ENCODE results near the gene ITGA7.

The ITGA7 gene

GRCh38 chr12:55733858-55734257 lies 26.2 kb upstream of the ITGA7 start:
- DNase-seq (ENCODE audit: low read depth): no peak

GRCh38 chr12:55733021-55733555 lies 25.4 kb upstream of the ITGA7 start:
- no peak for DNase-seq (ENCODE audit: low read depth)

DNA sequence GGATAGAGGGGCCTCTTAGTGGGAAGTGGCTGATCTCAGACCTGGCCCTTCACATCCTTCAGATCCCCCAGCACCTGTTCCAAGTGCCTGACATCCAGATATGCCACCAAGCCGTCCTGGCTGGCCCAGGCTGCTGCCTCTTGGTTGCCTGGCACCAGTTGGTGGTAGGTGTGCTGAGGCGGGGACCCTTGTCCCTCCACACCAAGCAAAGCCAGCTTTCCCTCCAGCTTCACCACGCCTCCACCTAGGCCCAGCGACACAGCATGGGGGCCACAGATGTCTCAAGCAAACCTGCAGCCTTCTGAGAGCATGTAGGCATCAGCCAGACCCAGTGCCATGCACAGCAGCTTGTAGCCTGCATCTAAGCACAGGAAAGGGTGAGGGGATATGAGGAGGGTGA lies 24.6 kb upstream of the ITGA7 start:
- DNase-seq (ENCODE audit: low read depth): no peak

GRCh38 chr12:55729819-55730818 lies 22.4 kb upstream of the ITGA7 start:
- DNase-seq (ENCODE audit: low read depth): peak; percentile 68

GRCh38 chr12:55728939-55729818 lies 21.5 kb upstream of the ITGA7 start, which contains the start of gene CD63:
Gene CD63, minus strand, starts transcription at chr12:55729009. Its CDS starts 668 bp downstream, at chr12:55728341.
- DNase-seq (ENCODE audit: low read depth): peak; percentile 97

DNA sequence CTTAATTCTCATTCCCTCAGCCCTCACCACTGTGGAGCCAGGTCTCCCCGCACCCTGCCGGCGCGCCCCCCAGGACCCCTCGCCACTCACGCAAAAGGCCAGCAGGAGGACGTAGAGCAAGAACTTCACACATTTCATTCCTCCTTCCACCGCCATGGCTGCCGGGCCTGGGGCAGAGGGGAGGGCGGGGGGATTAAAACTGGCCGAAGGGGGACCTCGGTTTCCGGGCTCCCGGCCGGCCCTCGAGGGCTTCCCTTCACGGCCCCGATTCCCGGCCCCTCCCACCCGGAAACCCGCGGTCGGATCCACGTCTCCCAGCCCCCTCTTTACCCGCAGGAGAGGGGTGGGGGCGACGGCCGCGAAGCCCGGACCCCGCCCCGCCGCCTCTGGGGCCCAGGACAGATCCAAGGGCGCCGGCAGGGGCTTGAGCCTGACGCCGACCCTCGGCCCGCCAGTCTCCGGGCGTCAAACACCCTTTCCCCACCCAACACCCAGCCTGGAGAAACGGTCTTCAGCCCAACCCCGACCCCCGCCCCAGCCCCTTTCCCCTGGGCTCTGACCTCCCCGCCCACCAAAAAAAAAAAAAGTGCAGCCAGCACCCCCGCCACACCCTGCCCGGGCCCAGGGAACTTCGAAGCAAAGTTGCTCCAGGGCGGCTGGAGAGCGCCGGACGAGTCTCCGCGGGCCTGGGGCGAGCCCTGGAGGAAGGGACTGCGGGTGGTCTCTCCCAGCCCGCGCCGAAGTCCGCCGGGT lies 20.7 kb upstream of the ITGA7 start:
- peak; percentile 62 for DNase-seq (ENCODE audit: low read depth)

DNA sequence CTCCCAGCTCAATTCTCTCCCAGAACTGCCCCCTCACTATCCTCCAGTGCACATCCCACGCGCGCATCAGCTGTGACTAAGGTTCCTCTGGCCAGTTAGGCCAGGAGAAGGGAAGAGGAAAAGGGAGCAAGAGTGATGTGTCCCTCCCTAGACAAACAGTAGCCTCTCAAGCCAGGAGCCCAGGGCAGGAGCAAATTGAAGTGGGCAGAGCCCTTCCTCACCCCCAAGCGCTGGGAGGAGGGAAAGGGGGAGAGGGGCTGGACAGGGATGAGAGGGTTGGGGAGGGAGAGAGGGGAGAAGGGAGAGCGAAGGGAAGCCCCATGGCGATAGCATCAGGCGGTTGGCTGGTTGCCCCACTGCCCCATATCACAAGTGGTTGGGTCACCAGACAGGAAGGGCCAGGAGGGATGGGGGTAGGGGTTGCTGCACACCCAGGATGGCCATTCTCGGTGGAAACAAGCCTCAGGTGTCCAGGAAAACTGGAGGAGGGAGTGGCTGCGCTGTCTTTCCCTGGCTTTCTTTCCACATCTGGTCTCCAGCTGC lies 20.0 kb upstream of the ITGA7 start:
- DNase-seq (ENCODE audit: low read depth): peak; percentile 79

DNA sequence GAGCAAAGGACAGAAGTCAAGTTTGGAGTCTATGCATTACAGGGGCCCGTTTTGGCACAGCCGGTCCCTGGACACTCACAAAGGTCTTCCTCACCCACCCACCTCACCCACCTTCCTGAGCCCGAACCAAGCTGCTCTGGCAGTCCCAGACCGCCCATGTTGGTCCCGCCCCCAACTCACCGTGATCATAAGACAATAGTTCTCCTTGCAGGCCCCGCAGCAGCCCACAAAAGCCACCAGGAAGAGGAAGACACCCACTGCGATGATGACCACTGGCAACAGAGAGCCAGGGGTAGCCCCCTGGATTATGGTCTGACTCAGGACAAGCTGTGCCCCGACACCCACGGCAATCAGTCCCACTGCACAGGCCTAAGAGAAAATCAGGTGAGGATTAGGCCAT lies 19.3 kb upstream of the ITGA7 start:
- no peak for DNase-seq (ENCODE audit: low read depth)

DNA sequence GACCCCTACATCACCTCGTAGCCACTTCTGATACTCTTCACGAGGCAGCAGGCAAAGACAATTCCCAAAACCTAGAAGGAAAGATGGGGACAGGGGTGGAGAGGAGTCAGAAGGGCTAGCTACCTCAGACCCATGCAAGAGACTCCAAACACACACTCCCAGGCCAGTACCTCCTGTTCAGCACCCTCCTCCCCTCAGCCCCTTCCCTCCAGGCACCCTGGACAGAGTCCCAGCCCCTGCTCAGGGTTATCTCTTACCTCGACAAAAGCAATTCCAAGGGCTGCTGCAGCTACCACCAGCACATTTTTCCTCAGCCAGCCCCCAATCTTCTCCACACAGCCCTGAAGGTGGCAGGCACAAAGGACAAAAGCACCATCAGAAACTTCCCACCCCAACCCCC lies 17.9 kb upstream of the ITGA7 start:
- no peak for DNase-seq (ENCODE audit: low read depth)

DNA sequence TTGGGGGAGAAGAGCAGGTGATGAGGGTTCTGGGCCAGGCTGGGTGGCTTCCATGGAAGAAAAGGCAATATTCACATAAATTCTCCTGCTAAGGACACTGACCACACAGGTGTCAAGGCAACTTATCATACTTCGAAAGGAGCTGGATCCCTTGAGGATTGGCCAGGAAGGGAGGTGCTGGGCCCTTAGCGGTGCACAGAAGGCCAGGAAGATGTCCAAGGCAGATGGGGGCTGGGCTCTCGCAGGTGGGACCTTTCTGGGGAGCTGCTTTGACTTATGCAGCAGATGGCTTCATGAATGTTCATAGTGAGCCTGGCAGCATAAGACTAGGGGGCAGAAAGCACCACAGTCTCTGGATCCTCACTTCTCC lies 17.2 kb upstream of the ITGA7 start:
- DNase-seq (ENCODE audit: low read depth): no peak

DNA sequence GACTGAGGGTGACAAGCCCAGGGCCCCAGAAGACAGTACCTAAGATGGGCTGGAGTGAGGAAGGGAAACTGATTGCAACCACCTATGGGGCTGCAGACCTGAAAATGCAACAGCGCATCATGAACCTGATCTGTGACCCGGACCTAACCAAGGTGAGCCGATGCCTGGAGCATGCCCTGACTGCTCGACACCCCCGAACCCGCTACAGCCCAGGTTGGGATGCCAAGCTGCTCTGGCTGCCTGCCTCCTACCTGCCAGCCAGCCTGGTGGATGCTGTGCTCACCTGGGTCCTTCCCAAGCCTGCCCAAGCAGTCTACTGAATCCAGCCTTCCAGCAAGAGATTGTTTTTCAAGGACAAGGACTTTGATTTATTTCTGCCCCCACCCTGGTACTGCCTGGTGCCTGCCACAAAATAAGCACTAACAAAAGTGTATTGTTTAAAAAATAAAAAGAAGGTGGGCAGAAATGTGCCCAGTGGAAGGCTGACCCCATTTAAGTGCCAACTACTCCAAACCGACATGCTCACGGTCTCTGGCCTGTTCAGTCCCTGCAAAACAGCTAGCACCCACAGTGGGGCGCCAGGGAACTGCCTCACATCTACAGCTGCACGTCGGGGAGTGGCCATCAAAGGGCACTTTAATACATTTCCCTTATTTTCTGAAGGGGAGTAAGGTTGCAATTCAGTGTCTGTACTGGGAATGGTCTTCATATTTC lies 16.7 kb upstream of the ITGA7 start:
- peak; percentile 65 for DNase-seq (ENCODE audit: low read depth)

DNA sequence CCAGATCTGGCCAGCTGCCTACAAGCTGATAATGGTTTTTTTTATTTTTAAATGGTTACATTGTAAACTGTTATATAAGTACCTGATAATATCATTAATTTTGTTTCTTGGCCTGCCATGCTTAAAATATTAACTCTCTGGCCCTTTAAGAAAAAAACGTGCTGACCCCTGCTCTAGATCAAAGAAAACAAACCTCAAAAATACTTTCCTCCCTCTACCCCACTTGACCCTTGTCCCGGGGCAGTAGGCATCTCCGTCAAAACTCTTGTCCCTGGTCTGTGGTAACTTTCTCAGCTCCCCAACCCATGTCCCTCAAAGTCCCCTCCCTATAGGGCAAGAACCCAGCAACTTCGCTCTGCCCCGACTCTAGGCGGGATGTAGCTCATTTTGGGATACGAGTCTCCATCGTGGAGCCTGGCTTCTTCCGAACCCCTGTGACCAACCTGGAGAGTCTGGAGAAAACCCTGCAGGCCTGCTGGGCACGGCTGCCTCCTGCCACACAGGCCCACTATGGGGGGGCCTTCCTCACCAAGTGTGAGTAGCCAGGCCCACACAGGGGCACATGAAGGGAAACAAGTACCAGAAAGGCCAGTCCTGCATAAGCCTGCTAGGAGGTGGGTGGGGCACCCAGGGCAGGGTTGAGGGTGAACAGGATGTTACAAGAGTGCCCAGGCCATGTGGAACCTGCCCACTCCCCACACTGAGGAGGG lies 16.0 kb upstream of the ITGA7 start:
- no peak for DNase-seq (ENCODE audit: low read depth)

GRCh38 chr12:55722948-55723347 lies 15.2 kb upstream of the ITGA7 start:
- no peak for DNase-seq (ENCODE audit: low read depth)

- no peak for DNase-seq (ENCODE audit: low read depth)
Observed at GRCh38 chr12:55721601-55722213, 14.0 kb upstream of the ITGA7 start.

DNA sequence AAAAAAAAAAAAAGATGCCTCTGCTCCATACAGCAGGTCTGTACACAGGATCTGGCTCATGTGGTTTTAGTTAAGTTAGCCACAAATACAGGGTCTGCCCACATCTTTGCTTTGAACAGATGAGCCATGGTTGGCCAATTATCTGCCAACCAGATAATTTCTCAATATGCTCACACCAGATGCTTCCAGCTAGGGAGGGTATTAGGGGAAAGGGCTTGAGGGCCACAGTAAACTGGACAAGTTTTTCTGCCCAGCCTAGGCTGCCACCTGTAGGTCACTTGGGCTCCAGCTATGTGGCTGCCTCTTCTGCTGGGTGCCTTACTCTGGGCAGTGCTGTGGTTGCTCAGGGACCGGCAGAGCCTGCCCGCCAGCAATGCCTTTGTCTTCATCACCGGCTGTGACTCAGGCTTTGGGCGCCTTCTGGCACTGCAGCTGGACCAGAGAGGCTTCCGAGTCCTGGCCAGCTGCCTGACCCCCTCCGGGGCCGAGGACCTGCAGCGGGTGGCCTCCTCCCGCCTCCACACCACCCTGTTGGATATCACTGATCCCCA lies 13.3 kb upstream of the ITGA7 start:
- peak; percentile 83 for DNase-seq (ENCODE audit: low read depth)

DNA sequence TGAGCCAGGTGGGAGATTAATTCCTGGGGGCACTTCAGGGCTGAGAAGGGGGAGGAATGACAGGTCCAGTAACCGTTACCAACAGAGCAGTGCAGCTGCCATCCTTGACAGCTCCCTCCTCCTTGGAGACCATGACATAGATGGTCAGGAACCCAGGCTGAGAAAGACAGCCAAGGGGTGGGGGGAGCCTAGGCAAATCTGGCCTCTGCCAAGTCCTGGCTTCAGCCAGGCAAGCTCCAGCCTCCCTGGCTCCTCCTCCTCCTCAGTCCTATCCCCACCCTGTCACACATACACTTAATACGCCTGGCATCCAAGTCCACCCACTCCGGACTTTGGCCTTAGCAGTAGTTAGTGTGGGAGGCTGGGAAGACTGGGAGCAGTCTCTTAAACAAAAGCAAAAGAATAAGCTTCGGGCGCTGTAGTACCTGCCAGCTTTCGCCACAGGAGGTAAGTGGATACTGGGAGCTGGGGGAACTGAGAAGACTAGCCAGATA lies 12.4 kb upstream of the ITGA7 start, which contains the start of gene RDH5:
TSS of gene RDH5 (plus strand) at position 323 of the 494 bp plus-strand sequence. CDS start 792 bp downstream, outside the sequence.
- DNase-seq (ENCODE audit: low read depth): peak; percentile 85

GRCh38 chr12:55719371-55719770 lies 11.7 kb upstream of the ITGA7 start:
- DNase-seq (ENCODE audit: low read depth): no peak

- no peak for DNase-seq (ENCODE audit: low read depth)
Observed at GRCh38 chr12:55718624-55719275, 11.0 kb upstream of the ITGA7 start.

Measured in amniotic epithelial cell (primary cell).